Iris pigment epithelial cell (primary cell): ENCODE measurements around the gene TRIM33.

ENCODE experiments used
- DNase-seq: peaks from one replicate; pipeline ENCODE4 v3.0.0-alpha.2; 2011; ENCODE audit warnings: low read depth

The TRIM33 gene

DNA sequence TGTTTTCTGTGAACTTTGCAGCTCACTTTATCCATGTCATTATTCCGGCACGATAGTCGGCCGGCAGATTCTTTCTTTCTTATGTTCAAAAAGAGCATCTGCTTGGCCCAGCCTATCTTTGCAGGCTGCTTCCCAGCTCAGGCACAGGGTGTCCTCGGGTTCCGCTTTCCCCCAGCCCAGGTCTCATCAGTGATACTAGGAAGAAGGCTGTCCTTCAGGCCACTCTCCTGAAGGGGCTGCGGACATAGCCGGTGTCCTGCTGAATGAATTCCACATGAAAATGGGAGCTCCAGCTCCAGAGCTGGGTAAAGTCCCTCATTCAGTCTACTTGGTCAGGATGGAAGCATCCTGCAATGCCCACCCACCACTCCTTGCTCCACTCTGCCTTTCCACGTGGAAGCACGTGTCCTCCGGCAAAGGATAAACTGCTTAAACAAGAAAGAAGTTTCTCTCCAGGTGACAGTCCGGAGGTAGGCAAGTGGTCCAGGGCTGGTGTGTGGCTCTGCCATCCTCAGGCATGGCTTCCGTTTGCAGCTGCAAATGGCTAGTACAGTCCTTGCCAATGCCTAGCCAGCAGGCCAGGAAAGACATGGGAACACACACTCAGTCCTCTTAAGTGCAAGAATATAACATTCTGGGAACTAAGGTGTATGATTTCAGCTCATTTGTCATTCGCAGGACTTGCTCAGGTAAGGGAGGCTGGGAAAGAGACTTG, 161.0 kb downstream of the TRIM33 start:
- DNase-seq, result no peak

DNA sequence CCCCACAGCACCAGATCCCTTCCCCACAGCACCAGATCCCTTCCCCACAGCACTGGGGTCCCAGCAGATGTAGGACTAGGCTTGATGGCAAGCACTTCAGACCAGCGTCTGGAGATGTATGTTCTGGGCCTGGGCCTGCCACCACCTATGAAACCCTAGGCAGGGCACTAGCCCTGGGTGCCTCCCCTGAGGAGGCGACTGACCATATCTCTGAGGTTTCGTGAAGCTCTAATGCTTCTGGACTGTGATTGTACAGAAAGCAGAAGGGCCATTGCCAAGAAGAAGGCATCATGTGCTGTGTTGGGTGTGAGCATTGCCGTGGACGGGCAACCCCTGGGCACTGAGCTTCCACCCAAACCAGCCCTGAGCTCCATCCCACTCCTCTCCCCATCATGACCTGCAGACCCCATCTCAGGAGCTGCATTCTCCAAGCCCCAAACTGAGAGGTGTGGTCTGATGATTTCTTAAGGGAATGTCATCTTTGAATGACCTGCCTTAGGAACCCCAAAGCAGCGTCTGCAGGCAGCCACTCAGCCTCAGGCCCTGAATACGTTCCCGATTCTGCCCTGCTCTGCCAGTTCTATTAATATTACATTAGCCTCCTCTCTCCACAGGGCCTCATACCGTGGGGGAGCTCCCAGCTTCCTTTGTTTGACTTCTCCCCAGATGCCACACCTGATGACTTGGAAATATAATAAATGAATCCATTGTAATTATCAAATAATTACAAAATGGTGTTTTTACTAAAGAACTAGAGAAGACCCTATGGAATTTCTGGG, 163.4 kb downstream of the TRIM33 start:
- DNase-seq, result no peak

DNA sequence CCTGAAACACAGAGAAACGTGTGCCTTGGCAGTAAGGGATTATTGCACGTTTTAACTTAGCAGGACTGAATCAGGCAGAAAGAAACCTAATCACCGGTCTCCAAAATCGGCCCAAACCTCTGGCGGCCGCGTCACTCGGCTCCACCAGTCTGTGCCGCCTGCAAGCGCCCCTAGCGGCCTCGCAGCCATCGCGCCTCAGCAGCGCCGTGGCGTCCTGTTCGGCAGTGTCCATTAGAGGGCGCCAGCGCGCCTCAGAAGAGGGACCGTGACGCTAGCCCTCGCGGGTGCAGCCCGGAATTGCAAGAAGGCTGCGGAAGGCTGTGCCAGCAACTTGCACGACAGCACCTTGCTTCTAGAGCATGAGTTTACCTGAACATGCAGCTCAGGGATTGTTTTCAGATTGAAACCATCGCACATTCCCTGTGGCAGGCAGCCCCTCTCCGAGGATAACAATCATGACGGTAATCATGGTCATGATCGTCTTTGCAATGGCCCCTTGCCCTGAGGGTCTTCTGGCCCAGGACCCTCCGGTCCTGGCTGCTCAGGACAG, 164.4 kb downstream of the TRIM33 start:
- DNase-seq, result peak; percentile 89

DNA sequence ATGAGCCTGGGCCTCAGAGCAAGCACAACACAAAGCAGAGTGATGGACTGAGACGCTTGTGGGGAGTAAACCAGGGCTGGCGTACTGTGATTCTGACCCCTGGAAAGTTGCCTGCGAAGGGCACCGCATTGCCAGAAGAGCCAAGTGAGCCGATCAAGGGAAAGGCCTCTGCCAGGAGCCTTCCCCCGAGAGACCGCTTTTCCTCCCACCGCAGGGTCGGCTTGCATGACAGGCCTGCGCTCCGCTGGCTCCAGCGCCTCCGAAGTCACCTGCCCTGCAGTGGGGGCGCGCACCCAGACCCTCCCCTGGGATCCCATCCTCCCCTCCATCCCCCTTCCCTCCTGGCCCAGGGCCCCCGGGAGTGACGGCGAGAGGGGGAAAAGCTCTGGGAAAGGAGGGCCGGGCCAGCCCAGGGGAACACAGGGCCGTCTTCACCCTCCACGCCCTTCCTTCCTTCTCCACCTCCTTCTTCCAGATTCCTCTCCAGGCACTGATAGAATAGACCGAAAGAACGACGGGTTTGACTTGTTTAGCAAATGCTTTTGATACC, 165.0 kb downstream of the TRIM33 start:
- no peak for DNase-seq

DNA sequence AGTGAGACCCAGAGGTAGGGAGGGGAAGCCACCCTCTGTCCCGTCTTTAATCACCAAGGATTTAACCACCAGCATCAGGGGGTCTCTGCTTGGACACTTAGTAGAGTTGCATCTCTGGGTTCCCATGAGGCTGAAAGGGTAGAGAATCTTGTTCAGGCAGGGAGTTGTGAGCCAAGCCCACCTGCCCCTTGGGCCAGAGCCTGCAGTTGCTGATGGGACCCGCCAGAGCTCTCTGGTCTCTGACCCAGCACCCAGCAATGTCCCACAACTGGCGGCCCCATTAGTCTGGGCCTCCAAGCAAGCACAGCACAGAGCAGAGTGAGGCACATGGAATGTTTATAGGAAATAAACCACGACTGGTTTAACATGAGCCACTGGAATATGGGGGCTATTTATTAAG, 166.3 kb downstream of the TRIM33 start:
- no peak for DNase-seq
